Panc1 (cell line): ENCODE data around the gene ZNF691. TPM values are rescaled to one million over a fixed set of nuclear protein-coding genes. Genes with fewer than 3 reads are reported as not detected.
"Not testable (repeated sequence)": the region's sequence is repeated elsewhere in the genome, so short reads cannot be mapped to it uniquely, and the experiment has no call there.

Experiments used
- ATAC-seq: fragments of 200-7000 bp; cut with Tn5 transposase; 2 replicates; pipeline ENCODE4 v1.9.1; 2020; ENCODE audit warnings: mild to moderate bottlenecking, moderate library complexity
- BruUV-seq: library from RNA; stranded (reverse); fragments of 400-500 nt; replicated peaks from 2 replicates; lab custom pipeline; 2021; lab: Mats Ljungman, UMichigan
- CTCF ChIA-PET: fragments of 300-600 bp; sonication (Branson Sonifier 250); formaldehyde crosslinking; loops from one replicate; lab custom pipeline; 2022; ENCODE audit warnings: antibody characterized with exemption; lab: Charles Lee
- POLR2A ChIA-PET: fragments of 300-600 bp; sonication (Branson Sonifier 250); formaldehyde crosslinking; loops from one replicate; lab custom pipeline; 2022; ENCODE audit warnings: antibody characterized with exemption; lab: Charles Lee
- DNase-seq: peaks from one replicate; pipeline ENCODE4 v3.0.0-alpha.2; 2010; ENCODE audit warnings: low read depth, low spot score
- H3K27ac ChIP-seq: 2 replicates; pipeline ENCODE4 v1.5.1; 2011; ENCODE audit warnings: mild to moderate bottlenecking, low read length, inconsistent platforms
- H3K27me3 ChIP-seq: fragments of 200-500 bp; sonication (Bioruptor generic); 2 replicates; pipeline ENCODE4 v1.6.0; 2014; ENCODE audit warnings: low read length, inconsistent platforms; ENCODE audit not compliant: control insufficient read depth, insufficient read depth
- H3K36me3 ChIP-seq: fragments of 200-500 bp; sonication (Bioruptor generic); 2 replicates; pipeline ENCODE4 v1.5.1; 2014; ENCODE audit warnings: inconsistent platforms, mild to moderate bottlenecking, low read length, moderate library complexity; ENCODE audit not compliant: control insufficient read depth, insufficient read depth
- H3K4me1 ChIP-seq: 2 replicates; pipeline ENCODE4 v1.5.1; 2011; ENCODE audit warnings: inconsistent platforms, mild to moderate bottlenecking, low read length, moderate library complexity; ENCODE audit not compliant: control insufficient read depth, insufficient read depth
- H3K4me3 ChIP-seq, 2 experiments: 2 replicates each; pipeline ENCODE4 v1.5.1; 2011 to 2012; ENCODE audit warnings: low read depth in 2 of 2, low read length in 2 of 2, mild to moderate bottlenecking in 2 of 2, inconsistent platforms in 1 of 2, moderate library complexity in 1 of 2
- H3K9me3 ChIP-seq: fragments of 200-500 bp; sonication (Bioruptor generic); 2 replicates; pipeline ENCODE4 v1.5.1; 2014; ENCODE audit warnings: low read depth, mild to moderate bottlenecking, inconsistent platforms, low read length, moderate library complexity; ENCODE audit not compliant: control insufficient read depth, insufficient read depth
- POLR2AphosphoS5 ChIP-seq: IDR thresholded peaks from 2 replicates; pipeline ENCODE4 v1.6.1; 2012; ENCODE audit warnings: mild to moderate bottlenecking, low read depth, low read length, moderate library complexity
- SIN3A ChIP-seq: IDR thresholded peaks from 2 replicates; pipeline ENCODE4 v1.6.1; 2012; ENCODE audit warnings: low read depth, mild to moderate bottlenecking, low read length, moderate library complexity, borderline replicate concordance; ENCODE audit not compliant: insufficient read depth
- TCF7L2 ChIP-seq: IDR thresholded peaks from 2 replicates; pipeline ENCODE4 v1.6.1; 2011; ENCODE audit warnings: mild to moderate bottlenecking, low read depth, low read length, inconsistent platforms
- in situ Hi-C: cut with HindIII; loops from 2 replicates; pipeline ENCODE4 v1.10.0; 2016; ENCODE audit warnings: low sequenced_read_pairs, low pct_unique_long_range_greater_than_20kb
- intact Hi-C: fragments of 100-400 bp; cut with micrococcal nuclease; formaldehyde crosslinking; loops from one replicate; pipeline ENCODE4 v1.10.0; 2022; ENCODE audit not compliant: unreplicated experiment
- total RNA-seq: library from RNA; stranded (reverse); gene quantifications from one replicate; pipeline ENCODE4 v1.2.1, GENCODE V29; 2021; ENCODE audit not compliant: unreplicated experiment
- TF ChIP-seq, protein P1 (sequence below): fragments of 450-650 bp; IDR thresholded peaks from 2 replicates; pipeline ENCODE4 v1.5.1; 2017; ENCODE audit warnings: mild to moderate bottlenecking
- TF ChIP-seq, protein P2 (sequence below), 2 experiments: IDR thresholded peaks; 2 replicates each; pipeline ENCODE4 v1.6.1; 2011 to 2012; ENCODE audit warnings: low read depth in 2 of 2, control low read depth in 1 of 2, low read length in 1 of 2, mild to moderate bottlenecking in 1 of 2, moderate library complexity in 1 of 2; ENCODE audit not compliant: insufficient read depth in 1 of 2

Gene ZNF691
- total RNA-seq, 1 experiment from 2014 or later = 9.9 TPM

DNA sequence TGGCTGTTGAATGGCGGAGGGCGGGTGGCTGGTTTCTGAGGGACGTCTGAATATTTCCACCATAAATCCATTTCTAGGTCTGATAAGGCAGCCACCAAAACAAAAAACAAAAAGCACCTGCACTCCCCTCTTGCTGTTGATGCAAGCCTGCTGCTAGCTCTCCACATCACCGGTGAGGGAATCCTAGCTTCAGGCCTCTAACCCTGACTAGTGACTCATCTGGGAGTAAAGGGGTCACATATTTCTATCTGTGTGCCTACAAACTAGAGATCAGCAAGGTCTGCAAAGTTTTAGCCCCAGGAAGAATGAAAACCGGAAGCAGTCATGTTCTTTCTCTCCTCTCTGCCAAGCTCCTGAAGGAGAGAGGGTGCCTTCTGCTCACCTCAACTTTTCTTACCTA, 39.8 kb upstream of the ZNF691 start:
- ChIA-PET POLR2A (no interaction called here), CTCF (interaction anchor here (0.7 kb wide), 1 partner anchor 9 kb away, joined by 6 read pairs; no protein-coding TSS in a partner anchor)
- in situ Hi-C loops = no loop called here
- Histone ChIP-seq H3K4me1 (no peaks in the 10 kb centered on the region), H3K27me3 (no peaks in the 10 kb centered on the region), H3K27ac (no peak overlapping the region), H3K4me3 (no peak overlapping the region), H3K9me3 (no peaks in the 10 kb centered on the region), H3K36me3 (no peaks in the 10 kb centered on the region)
- DNase-seq (no peak), ATAC-seq (no peak)
- intact Hi-C loops = no loop called here
- no TSS peak for BruUV-seq
- TF ChIP-seq TCF7L2 (no peak), SIN3A (no peak), POLR2AphosphoS5 (no peak)
- TF ChIP-seq, protein P1, sequence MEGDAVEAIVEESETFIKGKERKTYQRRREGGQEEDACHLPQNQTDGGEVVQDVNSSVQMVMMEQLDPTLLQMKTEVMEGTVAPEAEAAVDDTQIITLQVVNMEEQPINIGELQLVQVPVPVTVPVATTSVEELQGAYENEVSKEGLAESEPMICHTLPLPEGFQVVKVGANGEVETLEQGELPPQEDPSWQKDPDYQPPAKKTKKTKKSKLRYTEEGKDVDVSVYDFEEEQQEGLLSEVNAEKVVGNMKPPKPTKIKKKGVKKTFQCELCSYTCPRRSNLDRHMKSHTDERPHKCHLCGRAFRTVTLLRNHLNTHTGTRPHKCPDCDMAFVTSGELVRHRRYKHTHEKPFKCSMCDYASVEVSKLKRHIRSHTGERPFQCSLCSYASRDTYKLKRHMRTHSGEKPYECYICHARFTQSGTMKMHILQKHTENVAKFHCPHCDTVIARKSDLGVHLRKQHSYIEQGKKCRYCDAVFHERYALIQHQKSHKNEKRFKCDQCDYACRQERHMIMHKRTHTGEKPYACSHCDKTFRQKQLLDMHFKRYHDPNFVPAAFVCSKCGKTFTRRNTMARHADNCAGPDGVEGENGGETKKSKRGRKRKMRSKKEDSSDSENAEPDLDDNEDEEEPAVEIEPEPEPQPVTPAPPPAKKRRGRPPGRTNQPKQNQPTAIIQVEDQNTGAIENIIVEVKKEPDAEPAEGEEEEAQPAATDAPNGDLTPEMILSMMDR = no peak
- TF ChIP-seq, protein P2, sequence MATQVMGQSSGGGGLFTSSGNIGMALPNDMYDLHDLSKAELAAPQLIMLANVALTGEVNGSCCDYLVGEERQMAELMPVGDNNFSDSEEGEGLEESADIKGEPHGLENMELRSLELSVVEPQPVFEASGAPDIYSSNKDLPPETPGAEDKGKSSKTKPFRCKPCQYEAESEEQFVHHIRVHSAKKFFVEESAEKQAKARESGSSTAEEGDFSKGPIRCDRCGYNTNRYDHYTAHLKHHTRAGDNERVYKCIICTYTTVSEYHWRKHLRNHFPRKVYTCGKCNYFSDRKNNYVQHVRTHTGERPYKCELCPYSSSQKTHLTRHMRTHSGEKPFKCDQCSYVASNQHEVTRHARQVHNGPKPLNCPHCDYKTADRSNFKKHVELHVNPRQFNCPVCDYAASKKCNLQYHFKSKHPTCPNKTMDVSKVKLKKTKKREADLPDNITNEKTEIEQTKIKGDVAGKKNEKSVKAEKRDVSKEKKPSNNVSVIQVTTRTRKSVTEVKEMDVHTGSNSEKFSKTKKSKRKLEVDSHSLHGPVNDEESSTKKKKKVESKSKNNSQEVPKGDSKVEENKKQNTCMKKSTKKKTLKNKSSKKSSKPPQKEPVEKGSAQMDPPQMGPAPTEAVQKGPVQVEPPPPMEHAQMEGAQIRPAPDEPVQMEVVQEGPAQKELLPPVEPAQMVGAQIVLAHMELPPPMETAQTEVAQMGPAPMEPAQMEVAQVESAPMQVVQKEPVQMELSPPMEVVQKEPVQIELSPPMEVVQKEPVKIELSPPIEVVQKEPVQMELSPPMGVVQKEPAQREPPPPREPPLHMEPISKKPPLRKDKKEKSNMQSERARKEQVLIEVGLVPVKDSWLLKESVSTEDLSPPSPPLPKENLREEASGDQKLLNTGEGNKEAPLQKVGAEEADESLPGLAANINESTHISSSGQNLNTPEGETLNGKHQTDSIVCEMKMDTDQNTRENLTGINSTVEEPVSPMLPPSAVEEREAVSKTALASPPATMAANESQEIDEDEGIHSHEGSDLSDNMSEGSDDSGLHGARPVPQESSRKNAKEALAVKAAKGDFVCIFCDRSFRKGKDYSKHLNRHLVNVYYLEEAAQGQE (IDR thresholded peaks at IDR 0.05; ENCODE audit: insufficient read depth in 1 of 2, low read depth in 2 of 2, low read length in 1 of 2) = no peak

- Histone ChIP-seq H3K4me3 (no peak overlapping the region), H3K27me3 (no peaks in the 10 kb centered on the region), H3K4me1 (no peaks in the 10 kb centered on the region), H3K9me3 (no peaks in the 10 kb centered on the region), H3K36me3 (no peaks in the 10 kb centered on the region), H3K27ac (no peak overlapping the region)
- no TSS peak for BruUV-seq
- ChIA-PET CTCF (interaction anchor here (0.7 kb wide), 1 partner anchor 9 kb away, joined by 6 read pairs; no protein-coding TSS in a partner anchor), POLR2A (no interaction called here)
- in situ Hi-C loops = no loop called here
- TF ChIP-seq POLR2AphosphoS5 (no peak), SIN3A (no peak), TCF7L2 (no peak)
- TF ChIP-seq, protein P1 = no peak
- TF ChIP-seq, protein P2 (IDR thresholded peaks at IDR 0.05; ENCODE audit: insufficient read depth in 1 of 2, low read depth in 2 of 2, low read length in 1 of 2) = no peak
- ATAC-seq (no peak), DNase-seq (no peak)
- intact Hi-C loops = no loop called here
Observed at GRCh38 chr1:42807056-42807668, 39.3 kb upstream of the ZNF691 start.

DNA sequence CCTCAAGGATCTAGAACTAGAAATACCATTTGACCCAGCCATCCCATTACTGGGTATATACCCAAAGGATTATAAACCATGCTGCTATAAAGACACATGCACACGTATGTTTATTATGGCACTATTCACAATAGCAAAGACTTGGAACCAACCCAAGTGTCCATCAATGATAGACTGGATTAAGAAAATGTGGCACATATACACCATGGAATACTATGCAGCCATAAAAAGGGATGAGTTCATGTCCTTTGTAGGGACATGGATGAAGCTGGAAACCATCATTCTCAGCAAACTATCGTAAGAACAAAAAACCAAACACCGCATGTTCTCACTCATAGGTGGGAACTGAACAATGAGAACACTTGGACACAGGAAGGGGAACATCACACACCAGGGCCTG, 31.6 kb upstream of the ZNF691 start:
- POLR2A ChIA-PET, intact Hi-C loops, BruUV-seq: not testable (repeated sequence)

More for the DNA sequence above, 31.6 kb upstream of the ZNF691 start:
- DNase-seq, in situ Hi-C loops, H3K36me3 ChIP-seq, H3K27ac ChIP-seq, H3K4me3 ChIP-seq, CTCF ChIA-PET, H3K9me3 ChIP-seq, H3K27me3 ChIP-seq, ATAC-seq: not testable (repeated sequence)
- H3K4me1 ChIP-seq = peaks cover 15% of the 10 kb centered on the region
